HG02623 (cell line): ENCODE data around the gene FILIP1L.

Experiments
- ATAC-seq: cut with Tn5 transposase; IDR thresholded peaks from one replicate; pipeline ENCODE4 v1.9.1; 2021; ENCODE audit warnings: moderate library complexity; ENCODE audit not compliant: unreplicated experiment

Gene FILIP1L

GRCh38 chr3:100045696-100046095, 68.6 kb downstream of the FILIP1L start:
- no peak for ATAC-seq

GRCh38 chr3:100044369-100044768, 69.9 kb downstream of the FILIP1L start:
- ATAC-seq = peak; percentile 77

- no peak for ATAC-seq
Observed at GRCh38 chr3:100043271-100043670, 71.0 kb downstream of the FILIP1L start.

GRCh38 chr3:100042166-100042981, 71.9 kb downstream of the FILIP1L start:
- ATAC-seq = no peak

- ATAC-seq = no peak
Observed at GRCh38 chr3:100041328-100041749, 73.0 kb downstream of the FILIP1L start.

GRCh38 chr3:100040451-100041225, 73.7 kb downstream of the FILIP1L start:
- ATAC-seq = no peak

GRCh38 chr3:100039075-100039474, 75.2 kb downstream of the FILIP1L start:
- no peak for ATAC-seq

GRCh38 chr3:100033903-100034471, 80.3 kb downstream of the FILIP1L start:
- no peak for ATAC-seq

- no peak for ATAC-seq
Observed at GRCh38 chr3:100033184-100033583, 81.1 kb downstream of the FILIP1L start.

- no peak for ATAC-seq
Observed at GRCh38 chr3:100032243-100032642, 82.1 kb downstream of the FILIP1L start.

GRCh38 chr3:100030914-100031425, 83.3 kb downstream of the FILIP1L start:
- no peak for ATAC-seq

GRCh38 chr3:100030346-100030745, 84.0 kb downstream of the FILIP1L start:
- ATAC-seq = no peak

- peak; percentile 45 for ATAC-seq
Observed at GRCh38 chr3:100029689-100030088, 84.6 kb downstream of the FILIP1L start.

GRCh38 chr3:100029052-100029451, 85.2 kb downstream of the FILIP1L start:
- no peak for ATAC-seq

- no peak for ATAC-seq
Observed at GRCh38 chr3:100027321-100027720, 87.0 kb downstream of the FILIP1L start.

- ATAC-seq = no peak
Observed at GRCh38 chr3:100024520-100025303, 89.6 kb downstream of the FILIP1L start.

GRCh38 chr3:100023595-100023994, 90.7 kb downstream of the FILIP1L start:
- no peak for ATAC-seq

GRCh38 chr3:100023150-100023549, 91.2 kb downstream of the FILIP1L start:
- no peak for ATAC-seq

GRCh38 chr3:100022506-100022905, 91.8 kb downstream of the FILIP1L start:
- no peak for ATAC-seq

GRCh38 chr3:100020876-100021644, 93.2 kb downstream of the FILIP1L start:
- no peak for ATAC-seq
